VCaP (cell line): ENCODE data around the gene GAST.
A peak's percentile ranks its signal among the peaks of the same experiment; 100 is the strongest.

ENCODE experiments used
- H3K27ac ChIP-seq: fragments of 450-650 bp; 2 replicates; pipeline ENCODE4 v1.5.1; 2017
- TF ChIP-seq, protein P1 (sequence below): fragments of 450-650 bp; conservative IDR thresholded peaks from 2 replicates; pipeline ENCODE4 v1.5.1; 2017; ENCODE audit warnings: mild to moderate bottlenecking, moderate library complexity

Gene GAST

DNA sequence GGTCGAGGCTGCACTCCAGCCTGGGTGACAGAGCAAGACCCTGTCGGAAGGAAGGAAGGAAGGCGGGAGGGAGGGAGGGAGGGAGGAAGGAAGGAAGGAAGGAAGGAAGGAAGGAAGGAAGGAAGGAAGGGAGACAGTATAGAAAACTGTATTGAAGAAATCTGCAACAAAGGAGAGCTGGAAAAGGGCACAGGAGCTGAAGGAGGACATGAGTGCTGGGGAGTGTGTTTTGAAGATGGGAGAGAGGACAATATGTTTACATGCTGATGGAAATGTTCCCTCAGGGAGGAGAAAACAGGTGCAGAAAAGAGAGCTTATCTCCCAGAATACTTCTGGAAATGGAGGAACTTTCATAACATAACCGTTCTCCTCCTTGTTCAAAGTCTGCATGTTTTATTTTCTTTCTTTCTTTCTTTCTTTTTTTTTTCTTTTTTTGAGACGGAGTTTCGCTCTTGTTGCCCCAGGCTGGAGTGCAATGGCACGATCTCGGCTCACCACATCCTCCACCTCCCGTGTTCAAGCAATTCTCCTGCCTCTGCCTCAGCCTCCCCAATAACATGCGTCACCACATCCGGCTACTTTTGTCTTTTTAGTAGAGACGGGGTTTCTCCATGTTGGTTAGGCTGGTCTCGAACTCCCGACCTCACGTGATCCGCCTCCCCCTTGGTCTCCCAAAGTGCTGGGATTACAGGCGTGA is 25.0 kb downstream of the GAST start:
- no peak overlapping the region for H3K27ac ChIP-seq
- TF ChIP-seq, protein P1, sequence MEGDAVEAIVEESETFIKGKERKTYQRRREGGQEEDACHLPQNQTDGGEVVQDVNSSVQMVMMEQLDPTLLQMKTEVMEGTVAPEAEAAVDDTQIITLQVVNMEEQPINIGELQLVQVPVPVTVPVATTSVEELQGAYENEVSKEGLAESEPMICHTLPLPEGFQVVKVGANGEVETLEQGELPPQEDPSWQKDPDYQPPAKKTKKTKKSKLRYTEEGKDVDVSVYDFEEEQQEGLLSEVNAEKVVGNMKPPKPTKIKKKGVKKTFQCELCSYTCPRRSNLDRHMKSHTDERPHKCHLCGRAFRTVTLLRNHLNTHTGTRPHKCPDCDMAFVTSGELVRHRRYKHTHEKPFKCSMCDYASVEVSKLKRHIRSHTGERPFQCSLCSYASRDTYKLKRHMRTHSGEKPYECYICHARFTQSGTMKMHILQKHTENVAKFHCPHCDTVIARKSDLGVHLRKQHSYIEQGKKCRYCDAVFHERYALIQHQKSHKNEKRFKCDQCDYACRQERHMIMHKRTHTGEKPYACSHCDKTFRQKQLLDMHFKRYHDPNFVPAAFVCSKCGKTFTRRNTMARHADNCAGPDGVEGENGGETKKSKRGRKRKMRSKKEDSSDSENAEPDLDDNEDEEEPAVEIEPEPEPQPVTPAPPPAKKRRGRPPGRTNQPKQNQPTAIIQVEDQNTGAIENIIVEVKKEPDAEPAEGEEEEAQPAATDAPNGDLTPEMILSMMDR, result no peak

DNA sequence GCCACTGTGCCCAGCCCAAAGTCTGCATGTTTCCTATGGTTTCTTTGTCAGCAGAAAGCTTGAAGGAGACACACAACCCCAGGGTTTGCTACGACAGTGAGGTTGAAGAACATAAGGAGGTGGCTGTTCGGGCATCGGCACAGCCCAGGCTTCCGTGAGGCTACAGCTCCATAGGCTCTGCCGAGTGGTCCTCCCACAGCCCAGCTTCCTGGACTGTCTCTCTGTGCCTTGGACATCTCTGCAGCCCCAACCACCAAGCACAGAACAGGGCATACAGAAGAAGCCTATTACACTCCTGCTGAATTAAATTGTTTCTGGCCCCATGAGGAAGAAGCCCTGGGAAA is 25.5 kb downstream of the GAST start:
- no peak overlapping the region for H3K27ac ChIP-seq
- TF ChIP-seq, protein P1, result no peak

DNA sequence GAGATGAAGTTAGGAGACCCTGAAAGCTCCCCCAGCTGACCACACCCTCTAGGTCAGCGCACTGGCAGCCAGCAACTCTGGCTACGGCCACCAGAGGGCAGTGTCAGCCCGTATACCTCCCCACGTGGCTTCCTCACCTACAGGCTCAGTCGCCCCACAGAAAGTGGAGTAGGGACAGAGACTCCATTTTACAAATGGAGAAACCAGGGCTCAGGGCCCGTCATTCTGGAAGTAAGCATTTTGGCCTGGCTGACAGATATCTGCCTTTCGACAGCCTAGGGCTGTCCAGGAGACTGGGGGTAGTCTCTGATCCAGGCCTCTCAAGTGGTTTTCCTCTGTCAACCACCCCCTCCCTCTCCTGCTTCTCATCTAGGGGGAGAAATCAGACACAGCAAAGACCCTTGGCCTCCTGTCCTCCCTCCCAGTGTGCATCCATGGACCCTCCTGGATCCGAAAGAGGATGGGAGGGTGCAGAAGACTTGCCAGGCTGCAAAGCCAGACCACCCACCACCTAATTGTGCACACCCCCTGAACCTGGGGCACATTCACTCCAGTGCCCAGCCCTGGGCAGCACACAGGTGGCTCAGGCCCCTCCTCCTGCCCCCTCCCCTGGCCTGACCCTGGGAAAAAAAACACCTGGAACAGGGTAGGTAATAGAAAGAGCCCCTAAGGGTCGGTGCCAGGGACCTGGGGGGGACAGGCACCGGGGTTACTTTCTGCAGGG is 26.1 kb downstream of the GAST start:
- H3K27ac ChIP-seq, result peak overlapping the region; percentile 66; the same call in 1 of the 2 replicates
- TF ChIP-seq, protein P1, result peak; percentile 87

DNA sequence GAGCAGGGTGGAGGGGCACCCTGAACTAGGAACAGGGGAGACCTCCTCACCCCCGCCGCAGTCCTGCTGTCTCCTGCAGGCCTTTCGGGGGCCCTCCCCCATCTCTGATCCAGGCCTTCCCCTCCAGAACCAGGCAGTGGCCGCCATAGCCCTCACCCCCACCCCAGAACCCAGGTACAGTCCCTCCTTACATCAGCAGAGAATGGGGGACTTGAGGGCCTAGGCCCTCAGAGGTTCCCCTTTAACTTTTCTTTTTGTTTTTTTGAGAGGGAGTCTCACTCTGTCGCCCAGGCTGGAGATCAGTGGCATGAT is 26.6 kb downstream of the GAST start:
- H3K27ac ChIP-seq, result peak overlapping the region; percentile 66; the same call in 1 of the 2 replicates
- TF ChIP-seq, protein P1, result no peak

DNA sequence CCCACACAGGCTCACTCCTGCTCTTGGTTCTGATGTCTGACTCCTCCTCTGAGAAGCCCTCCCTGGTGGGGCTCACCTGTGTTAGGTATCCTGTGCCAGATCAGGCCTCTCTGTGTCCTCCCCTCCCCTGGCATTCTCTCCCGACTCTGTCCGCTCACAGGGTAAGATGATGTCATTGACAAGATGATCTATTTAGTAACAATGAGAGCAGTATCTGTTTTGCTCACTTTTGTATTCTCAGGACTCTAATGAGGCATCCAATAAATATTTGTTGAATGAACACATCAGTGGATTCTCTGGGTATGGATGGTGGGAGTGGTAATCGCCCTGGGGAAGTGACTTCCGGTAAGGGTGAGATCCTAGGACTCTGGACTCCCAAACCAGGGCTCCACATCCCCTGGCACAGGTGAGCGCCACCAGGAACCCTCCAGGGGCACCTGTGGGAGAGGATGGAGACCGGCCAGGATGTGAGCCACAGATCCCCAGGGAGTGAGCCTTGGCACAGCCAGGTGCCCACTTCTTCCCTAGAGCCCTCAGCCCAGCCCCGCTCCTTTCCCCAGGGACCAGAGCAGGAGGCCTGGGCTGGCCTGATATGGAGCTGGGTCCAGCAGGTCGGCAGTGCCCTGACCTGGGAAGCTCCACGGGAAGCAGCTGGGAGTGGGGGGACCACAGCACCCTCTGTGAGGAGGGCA is 27.7 kb downstream of the GAST start:
- no peak overlapping the region for H3K27ac ChIP-seq
- TF ChIP-seq, protein P1, result no peak

DNA sequence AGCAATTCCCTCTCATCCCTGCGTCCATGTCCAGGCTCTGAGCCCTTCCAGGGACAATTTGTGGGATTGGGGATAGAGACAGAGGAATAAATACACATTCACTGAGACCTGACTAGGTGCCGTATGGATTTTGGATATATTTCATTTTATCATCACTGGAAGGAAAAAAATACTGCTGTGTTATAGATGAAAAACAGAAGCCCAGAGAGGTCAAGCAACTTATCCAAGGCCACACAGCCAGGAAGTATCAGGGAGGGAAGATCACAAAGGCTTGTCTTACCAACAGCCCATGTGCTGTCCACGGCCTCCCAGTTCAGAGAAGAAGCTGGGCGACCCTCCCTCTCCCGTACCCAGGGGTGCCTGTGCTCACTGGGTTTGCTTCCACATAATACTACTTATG is 28.4 kb downstream of the GAST start:
- TF ChIP-seq, protein P1, result no peak
- H3K27ac ChIP-seq, result no peak overlapping the region

DNA sequence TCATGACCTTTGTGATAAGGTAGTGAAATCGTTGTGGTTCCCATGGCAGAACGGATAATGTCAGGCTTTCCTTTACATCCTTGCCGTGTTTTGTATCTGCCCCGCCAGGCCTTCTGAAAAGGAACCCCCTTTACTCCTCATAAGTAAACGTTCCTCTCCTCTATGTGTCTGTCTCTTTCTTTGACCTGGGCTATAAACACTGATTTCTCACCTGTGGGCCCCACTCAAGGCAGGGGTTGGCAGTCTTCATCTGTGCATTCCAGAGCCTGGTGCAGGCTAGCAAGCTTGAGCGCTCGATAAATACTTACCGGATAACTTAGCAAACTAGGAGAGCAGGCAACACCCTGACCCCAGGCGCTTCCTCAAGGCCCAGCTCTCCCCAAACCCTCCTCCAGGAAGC is 29.6 kb downstream of the GAST start:
- TF ChIP-seq, protein P1, result no peak
- no peak overlapping the region for H3K27ac ChIP-seq
